Keratinocyte (primary cell): ENCODE results near the gene SLC51B. TPM values are rescaled to one million over a fixed set of nuclear protein-coding genes. Genes with fewer than 3 reads are reported as not detected.

ENCODE experiments used
- DNase-seq: peaks from one replicate; pipeline ENCODE4 v3.0.0-alpha.2; 2011; ENCODE audit warnings: low read depth, missing footprints, low spot score
- FAIRE-seq: peaks from 2 replicates; lab custom pipeline; 2011; peaks lifted over from hg19 to GRCh38; lab: Jason Lieb, UNC
- H2AFZ ChIP-seq: 2 replicates; pipeline ENCODE4 v1.6.0; 2012; ENCODE audit warnings: low read length, control low read depth, inconsistent platforms; ENCODE audit not compliant: control insufficient read depth
- H3K27ac ChIP-seq: 2 replicates; pipeline ENCODE4 v1.5.1; 2011; ENCODE audit warnings: low read length; ENCODE audit not compliant: control insufficient read depth, insufficient read depth
- H3K27me3 ChIP-seq: 3 replicates; pipeline ENCODE4 v1.6.0; 2011; ENCODE audit warnings: low read length; ENCODE audit not compliant: control insufficient read depth, insufficient read depth; ENCODE audit errors: extremely low read depth
- H3K36me3 ChIP-seq, 2 experiments: 2 replicates in 1 of 2; 3 replicates in 1 of 2; pipeline ENCODE4 v1.5.1; 2011; ENCODE audit warnings: low read length in 2 of 2, mild to moderate bottlenecking in 1 of 2; ENCODE audit not compliant: control insufficient read depth in 2 of 2, insufficient read depth in 2 of 2; ENCODE audit errors: extremely low read depth in 1 of 2
- H3K4me1 ChIP-seq: 3 replicates; pipeline ENCODE4 v1.5.1; 2011; ENCODE audit warnings: low read length; ENCODE audit not compliant: control insufficient read depth, insufficient read depth; ENCODE audit errors: extremely low read depth
- H3K4me2 ChIP-seq: 3 replicates; pipeline ENCODE4 v1.6.0; 2011; ENCODE audit warnings: low read depth, low read length; ENCODE audit not compliant: control insufficient read depth, insufficient read depth; ENCODE audit errors: extremely low read depth
- H3K4me3 ChIP-seq, 3 experiments: fragments of 200-600 bp in 1 of 3; sonication (generic) in 1 of 3; 2 replicates in 2 of 3; 3 replicates in 1 of 3; pipeline ENCODE4 v1.5.1; 2011 to 2016; ENCODE audit warnings: low read length in 3 of 3, mild to moderate bottlenecking in 3 of 3, control low read depth in 2 of 3, inconsistent platforms in 1 of 3, low read depth in 1 of 3, mixed read lengths in 1 of 3, mixed run types in 1 of 3, moderate library complexity in 1 of 3; ENCODE audit not compliant: control insufficient read depth in 2 of 3, insufficient read depth in 2 of 3; ENCODE audit errors: extremely low read depth in 1 of 3
- H3K79me2 ChIP-seq: 2 replicates; pipeline ENCODE4 v1.6.0; 2012; ENCODE audit warnings: low read length; ENCODE audit not compliant: control insufficient read depth, insufficient read depth
- H3K9ac ChIP-seq: 3 replicates; pipeline ENCODE4 v1.6.0; 2011; ENCODE audit warnings: low read length; ENCODE audit not compliant: control insufficient read depth, insufficient read depth; ENCODE audit errors: extremely low read depth
- H3K9me1 ChIP-seq: 3 replicates; pipeline ENCODE4 v1.6.0; 2011; ENCODE audit warnings: low read length; ENCODE audit not compliant: control insufficient read depth, insufficient read depth; ENCODE audit errors: extremely low read depth
- H3K9me3 ChIP-seq: 2 replicates; pipeline ENCODE4 v1.5.1; 2012; ENCODE audit warnings: low read depth, low read length; ENCODE audit not compliant: control insufficient read depth
- H4K20me1 ChIP-seq: 3 replicates; pipeline ENCODE4 v1.6.0; 2011; ENCODE audit warnings: low read length; ENCODE audit not compliant: control insufficient read depth, insufficient read depth; ENCODE audit errors: extremely low read depth
- CTCF ChIP-seq, 3 experiments: IDR thresholded peaks in 1 of 3; conservative IDR thresholded peaks in 1 of 3; optimal IDR thresholded peaks in 1 of 3; 2 replicates in 2 of 3; 3 replicates in 1 of 3; pipeline versions ENCODE3 to v1.5.1; 2011; ENCODE audit warnings: low read length in 3 of 3, mild to moderate bottlenecking in 3 of 3, moderate library complexity in 2 of 3, control low read depth in 1 of 3, inconsistent platforms in 1 of 3; ENCODE audit not compliant: insufficient read depth in 2 of 3; ENCODE audit errors: extremely low read depth in 1 of 3
- EZH2 ChIP-seq: IDR thresholded peaks from one replicate; pipeline ENCODE4 v1.6.1; 2012; ENCODE audit warnings: inconsistent platforms, mild to moderate bottlenecking, low read length, moderate library complexity
- dilution Hi-C: fragments of 300-500 bp; cut with MboI; formaldehyde crosslinking; loops from one replicate; pipeline ENCODE4 v1.7.0; 2020; ENCODE audit warnings: low sequenced_read_pairs; ENCODE audit not compliant: extremely low pct_ligation_motif_present
- polyA plus RNA-seq, 5 experiments: library from polyadenylated mRNA; depleted of rRNA in 3 of 5; stranded (reverse) in 3 of 5; stranded (forward) in 1 of 5; unstranded in 1 of 5; fragments of >200 nt; gene quantifications; 1 replicate in 1 of 5; 2 replicates in 3 of 5; 3 replicates in 1 of 5; pipeline versions ENCODE4 v1.2.1 to v1.2.3, GENCODE V29; 2011 to 2012; ENCODE audit warnings: missing spikeins in 2 of 5, low read depth in 1 of 5, low replicate concordance in 1 of 5

The SLC51B gene
- polyA plus RNA-seq, 1 donor (not counting 4 experiments of a cell fraction or from before 2014, with no cell fraction given): not detected

- no peaks in the 10 kb centered on the region for H3K9me1 ChIP-seq
- no peaks in the 10 kb centered on the region for H3K9me3 ChIP-seq
- no peaks in the 10 kb centered on the region for H4K20me1 ChIP-seq
- no peaks in the 10 kb centered on the region for H3K36me3 ChIP-seq
- H3K9ac ChIP-seq: no peak overlapping the region
- dilution Hi-C loops: no loop called here
- no peak overlapping the region for H3K4me3 ChIP-seq
- H3K27ac ChIP-seq: no peak overlapping the region
- H2AFZ ChIP-seq: no peak overlapping the region
- H3K27me3 ChIP-seq: peaks cover 11% of the 10 kb centered on the region
- FAIRE-seq: no peak
- no peaks in the 10 kb centered on the region for H3K4me1 ChIP-seq
- H3K79me2 ChIP-seq: no peaks in the 10 kb centered on the region
- no peak overlapping the region for H3K4me2 ChIP-seq
- TF ChIP-seq CTCF (optimal IDR thresholded peaks at IDR 0.05 in 1 of 3, IDR thresholded peaks at IDR 0.05 in 1 of 3, conservative IDR thresholded peaks at IDR 0.05 in 1 of 3; ENCODE audit: extremely low read depth in 1 of 3, insufficient read depth in 2 of 3, low read length in 3 of 3) (no peak), EZH2 (no peak)
- no peak for DNase-seq
Observed at GRCh38 chr15:65059931-65060596, 14.9 kb downstream of the SLC51B start.

DNA sequence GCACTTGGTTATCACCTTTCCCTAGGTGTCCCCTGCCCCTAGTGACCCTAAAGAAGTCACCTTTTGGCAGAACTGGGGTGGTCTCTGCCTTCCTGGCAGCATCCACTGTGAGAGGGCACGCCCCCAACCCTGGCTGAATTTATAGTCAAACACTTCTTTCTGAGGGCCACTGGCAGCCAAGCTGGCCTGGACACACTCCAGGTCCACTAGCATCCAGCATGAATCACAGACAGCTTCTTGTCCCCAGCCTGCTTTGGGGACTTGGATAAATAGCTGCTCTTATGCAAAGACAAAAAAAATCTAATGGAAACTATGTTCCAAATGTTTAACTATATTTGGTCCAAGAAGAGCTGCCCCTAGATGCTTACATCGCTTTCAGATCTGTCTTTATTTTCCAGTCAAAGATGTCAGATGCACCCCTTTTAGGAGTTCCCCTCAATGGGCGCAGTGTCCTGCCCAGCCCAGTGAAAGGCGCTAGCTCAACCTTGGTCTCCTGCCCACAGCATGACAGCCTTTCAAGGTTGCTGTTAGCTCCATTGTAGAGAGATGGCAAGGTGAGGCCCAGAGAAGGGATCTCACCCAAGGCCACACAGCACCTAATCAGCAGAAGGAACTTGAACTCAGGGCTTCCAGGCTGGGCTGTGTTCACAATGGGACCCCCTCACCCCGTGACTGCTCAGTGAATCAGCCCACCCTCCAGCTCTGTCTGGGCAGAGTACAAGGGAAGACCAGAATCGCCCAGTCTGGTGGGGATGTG, 15.6 kb downstream of the SLC51B start:
- Histone ChIP-seq H3K9me3 (no peaks in the 10 kb centered on the region), H2AFZ (no peak overlapping the region), H3K4me1 (no peaks in the 10 kb centered on the region), H3K27ac (no peak overlapping the region), H3K79me2 (no peaks in the 10 kb centered on the region), H3K9me1 (no peaks in the 10 kb centered on the region), H3K27me3 (peaks cover 17% of the 10 kb centered on the region), H4K20me1 (no peaks in the 10 kb centered on the region), H3K4me3 (no peak overlapping the region), H3K36me3 (no peaks in the 10 kb centered on the region), H3K9ac (no peak overlapping the region), H3K4me2 (no peak overlapping the region)
- dilution Hi-C loops: no loop called here
- DNase-seq (no peak), FAIRE-seq (no peak)
- TF ChIP-seq EZH2: no peak
